HepG2 (cell line): ENCODE results near the gene BTD. TPM values are rescaled to one million over a fixed set of nuclear protein-coding genes. Genes with fewer than 3 reads are reported as not detected.

Source experiments
- ATAC-seq: fragments of 200-7000 bp; cut with Tn5 transposase; 3 replicates; pipeline ENCODE4 v1.9.1; 2020; ENCODE audit warnings: mild to moderate bottlenecking, moderate library complexity
- BruUV-seq: library from RNA; stranded (reverse); fragments of 400-500 nt; replicated peaks from 2 replicates; lab custom pipeline; 2021; lab: Mats Ljungman, UMichigan
- CTCF ChIA-PET: fragments of 300-600 bp; formaldehyde crosslinking; extraction: SDS; loops from one replicate; lab custom pipeline; 2021; ENCODE audit warnings: low total read pairs, inconsistent platforms, low intra/inter-chr PET ratio; lab: Yijun Ruan, JAX
- POLR2A ChIA-PET: fragments of 350-600 bp; sonication (Branson Sonifier 250); formaldehyde crosslinking; loops from one replicate; lab custom pipeline; 2020; ENCODE audit warnings: antibody characterized with exemption, inconsistent platforms; lab: Yijun Ruan, JAX
- DNase-seq: peaks from one replicate; pipeline ENCODE4 v3.0.0-alpha.2; 2015; ENCODE audit warnings: low spot score
- FAIRE-seq: peaks from 3 replicates; lab custom pipeline; 2011; peaks lifted over from hg19 to GRCh38; lab: Jason Lieb, UNC
- H2AFZ ChIP-seq: one replicate; pipeline ENCODE4 v1.6.1; 2011; ENCODE audit warnings: low read length, inconsistent platforms
- H3K27ac ChIP-seq: fragments of 300-600 bp; 3 replicates; pipeline ENCODE4 v1.8.0; 2011; ENCODE audit warnings: mixed run types, mild to moderate bottlenecking, mixed read lengths, low read length, inconsistent platforms; ENCODE audit not compliant: insufficient read depth; ENCODE audit errors: extremely low read length
- H3K27me3 ChIP-seq, 2 experiments: fragments of 200-600 bp in 1 of 2; 2 replicates in 1 of 2; 3 replicates in 1 of 2; pipeline versions ENCODE4 v1.6.0 to v1.8.0; 2011; ENCODE audit warnings: low read length in 2 of 2, mild to moderate bottlenecking in 2 of 2, moderate library complexity in 2 of 2, inconsistent platforms in 1 of 2; ENCODE audit not compliant: insufficient read depth in 2 of 2, control insufficient read depth in 1 of 2
- H3K36me3 ChIP-seq, 2 experiments: fragments of 200-600 bp in 1 of 2; replicated peaks in 1 of 2; 2 replicates in 1 of 2; 3 replicates in 1 of 2; pipeline versions ENCODE4 v1.5.1 to v1.8.0; 2011; ENCODE audit warnings: low read length in 2 of 2, inconsistent platforms in 1 of 2; ENCODE audit not compliant: insufficient read depth in 2 of 2, control insufficient read depth in 1 of 2
- H3K4me1 ChIP-seq: 2 replicates; pipeline ENCODE4 v1.5.1; 2012; ENCODE audit warnings: low read length, inconsistent platforms; ENCODE audit not compliant: insufficient read depth
- H3K4me2 ChIP-seq: 2 replicates; pipeline ENCODE4 v1.6.0; 2011; ENCODE audit warnings: low read depth, low read length, inconsistent platforms
- H3K4me3 ChIP-seq, 3 experiments: fragments of 200-600 bp in 1 of 3; sonication (generic), shearing (Covaris generic) in 1 of 3; replicated peaks in 1 of 3; 2 replicates each; pipeline ENCODE4 v1.5.1; 2011 to 2016; ENCODE audit warnings: low read length in 3 of 3, inconsistent platforms in 2 of 3, low read depth in 2 of 3, mild to moderate bottlenecking in 2 of 3, control low read depth in 1 of 3, mixed read lengths in 1 of 3; ENCODE audit not compliant: insufficient read depth in 1 of 3
- H3K79me2 ChIP-seq: one replicate; pipeline ENCODE4 v1.6.1; 2011; ENCODE audit warnings: low read length, inconsistent platforms; ENCODE audit not compliant: insufficient read depth
- H3K9ac ChIP-seq: 2 replicates; pipeline ENCODE4 v1.6.0; 2011; ENCODE audit warnings: mild to moderate bottlenecking, low read depth, low read length, inconsistent platforms; ENCODE audit not compliant: insufficient read depth
- H3K9me3 ChIP-seq: 2 replicates; pipeline ENCODE4 v1.5.1; 2012; ENCODE audit warnings: mild to moderate bottlenecking, low read length
- H4K20me1 ChIP-seq: 2 replicates; pipeline ENCODE4 v1.6.0; 2011; ENCODE audit warnings: inconsistent platforms, mild to moderate bottlenecking, low read length, moderate library complexity; ENCODE audit not compliant: insufficient read depth
- EHMT2 ChIP-seq: fragments of 200-600 bp; sonication (generic); IDR thresholded peaks from 2 replicates; pipeline ENCODE4 v1.7.0; 2017; ENCODE audit warnings: antibody characterized with exemption, low read depth, low read length, borderline replicate concordance
- HDAC6 ChIP-seq: fragments of 200-600 bp; sonication (generic); IDR thresholded peaks from 2 replicates; pipeline ENCODE4 v1.7.0; 2017; ENCODE audit warnings: mild to moderate bottlenecking, antibody characterized with exemption, low read length, low read depth
- MEF2D ChIP-seq: sonication (generic); formaldehyde crosslinking; IDR thresholded peaks from 2 replicates; pipeline ENCODE4 v1.5.1; 2020; ENCODE audit warnings: mild to moderate bottlenecking, missing genetic modification reagents
- MXD4 ChIP-seq: IDR thresholded peaks from 2 replicates; pipeline ENCODE4 v1.6.1; 2016; ENCODE audit warnings: mild to moderate bottlenecking, missing biosample characterization, missing genetic modification reagents
- NFRKB ChIP-seq: fragments of 450-650 bp; IDR thresholded peaks from 2 replicates; pipeline ENCODE4 v1.6.1; 2017
- RFXANK ChIP-seq: IDR thresholded peaks from 2 replicates; pipeline ENCODE4 v1.6.1; 2016
- TOPORS ChIP-seq: sonication (generic); formaldehyde crosslinking; IDR thresholded peaks from 2 replicates; pipeline ENCODE4 v1.8.0; 2023; ENCODE audit warnings: mild to moderate bottlenecking, missing genetic modification reagents
- YY1 ChIP-seq: IDR thresholded peaks from 2 replicates; pipeline ENCODE4 v1.6.1; 2011; ENCODE audit warnings: low read length, low read depth, moderate library complexity, mild to moderate bottlenecking; ENCODE audit not compliant: insufficient read depth, insufficient replicate concordance
- ZNF609 ChIP-seq: sonication (generic); formaldehyde crosslinking; IDR thresholded peaks from 2 replicates; pipeline ENCODE4 v1.4.0; 2020; ENCODE audit warnings: mild to moderate bottlenecking, missing genetic modification reagents, borderline replicate concordance
- ZNF850 ChIP-seq: sonication (generic); formaldehyde crosslinking; conservative IDR thresholded peaks from 2 replicates; pipeline ENCODE4 v1.9.0; 2021; ENCODE audit warnings: mild to moderate bottlenecking, missing genetic modification reagents
- WGBS: methylation state at CpG from one replicate; pipeline ENCODE4 v1.1.6; 2017; ENCODE audit warnings: low lambda C conversion rate; 5-methylcytosine and 5-hydroxymethylcytosine counted together
- in situ Hi-C: cut with HindIII; loops from 2 replicates; pipeline ENCODE4 v1.10.0; 2017; ENCODE audit warnings: low pct_unique_long_range_greater_than_20kb; ENCODE audit not compliant: extremely low pct_ligation_motif_present
- intact Hi-C: fragments of 100-400 bp; cut with micrococcal nuclease; formaldehyde crosslinking; loops from one replicate; pipeline ENCODE4 v1.10.0; 2022; ENCODE audit not compliant: unreplicated experiment
- polyA plus RNA-seq, 8 experiments: library from polyadenylated mRNA; depleted of rRNA in 3 of 8; stranded (reverse) in 7 of 8; unstranded in 1 of 8; fragments of >200 nt; fragmentation: Illumina TruSeq in 4 of 8; extraction: Trizol in 4 of 8; gene quantifications; 2 replicates each; pipeline versions ENCODE4 v1.2.1 to v1.2.3, GENCODE V29; 2011 to 2016; ENCODE audit warnings: low read depth in 4 of 8, missing spikeins in 1 of 8, mixed read lengths in 1 of 8; ENCODE audit not compliant: insufficient read depth in 1 of 8
- total RNA-seq, 5 experiments: library from RNA; depleted of rRNA; stranded (reverse); fragments of >200 nt; fragmentation: Illumina TruSeq; extraction: Trizol; gene quantifications; 2 replicates each; pipeline ENCODE4 v1.2.3, GENCODE V29; 2016; ENCODE audit warnings: low read depth in 1 of 5
- TF ChIP-seq, protein P1 (sequence below): sonication (generic); formaldehyde crosslinking; IDR thresholded peaks from 2 replicates; pipeline ENCODE4 v1.4.0; 2020; ENCODE audit warnings: mild to moderate bottlenecking, missing genetic modification reagents
- TF ChIP-seq, protein P2 (sequence below): sonication (generic); formaldehyde crosslinking; IDR thresholded peaks from 2 replicates; pipeline ENCODE4 v1.8.1; 2023; ENCODE audit warnings: mild to moderate bottlenecking, missing genetic modification reagents
- TF ChIP-seq, protein P3 (sequence below): sonication (generic); formaldehyde crosslinking; IDR thresholded peaks from 2 replicates; pipeline ENCODE4 v1.4.0; 2020; ENCODE audit warnings: missing genetic modification reagents
- TF ChIP-seq, protein P4 (sequence below): sonication (generic); formaldehyde crosslinking; conservative IDR thresholded peaks from 2 replicates; pipeline ENCODE4 v1.5.0; 2020; ENCODE audit warnings: missing genetic modification reagents

The BTD gene
- total and polyA plus RNA-seq, 2 of the 13 experiments (the other 11 are each of a cell fraction or from before 2014, with no cell fraction given), result 15.7 to 35.5 TPM

GRCh38 chr3:15632212-15632580 is 30.7 kb downstream of the BTD start:
- H2AFZ ChIP-seq, result no peak overlapping the region

More at GRCh38 chr3:15632212-15632580, 30.7 kb downstream of the BTD start:
- H3K9me3 ChIP-seq, result no peaks in the 10 kb centered on the region
- no TSS peak for BruUV-seq
- TF ChIP-seq, protein P1, sequence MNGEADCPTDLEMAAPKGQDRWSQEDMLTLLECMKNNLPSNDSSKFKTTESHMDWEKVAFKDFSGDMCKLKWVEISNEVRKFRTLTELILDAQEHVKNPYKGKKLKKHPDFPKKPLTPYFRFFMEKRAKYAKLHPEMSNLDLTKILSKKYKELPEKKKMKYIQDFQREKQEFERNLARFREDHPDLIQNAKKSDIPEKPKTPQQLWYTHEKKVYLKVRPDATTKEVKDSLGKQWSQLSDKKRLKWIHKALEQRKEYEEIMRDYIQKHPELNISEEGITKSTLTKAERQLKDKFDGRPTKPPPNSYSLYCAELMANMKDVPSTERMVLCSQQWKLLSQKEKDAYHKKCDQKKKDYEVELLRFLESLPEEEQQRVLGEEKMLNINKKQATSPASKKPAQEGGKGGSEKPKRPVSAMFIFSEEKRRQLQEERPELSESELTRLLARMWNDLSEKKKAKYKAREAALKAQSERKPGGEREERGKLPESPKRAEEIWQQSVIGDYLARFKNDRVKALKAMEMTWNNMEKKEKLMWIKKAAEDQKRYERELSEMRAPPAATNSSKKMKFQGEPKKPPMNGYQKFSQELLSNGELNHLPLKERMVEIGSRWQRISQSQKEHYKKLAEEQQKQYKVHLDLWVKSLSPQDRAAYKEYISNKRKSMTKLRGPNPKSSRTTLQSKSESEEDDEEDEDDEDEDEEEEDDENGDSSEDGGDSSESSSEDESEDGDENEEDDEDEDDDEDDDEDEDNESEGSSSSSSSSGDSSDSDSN, result no peak
- TF ChIP-seq ZNF609 (CRISPR knock-in tag) (no peak), TOPORS (CRISPR knock-in tag) (no peak), MXD4 (CRISPR knock-in tag) (no peak), NFRKB (no peak), ZNF850 (no peak), MEF2D (no peak), RFXANK (no peak), EHMT2 (no peak), YY1 (no peak), HDAC6 (no peak)
- TF ChIP-seq, protein P2, sequence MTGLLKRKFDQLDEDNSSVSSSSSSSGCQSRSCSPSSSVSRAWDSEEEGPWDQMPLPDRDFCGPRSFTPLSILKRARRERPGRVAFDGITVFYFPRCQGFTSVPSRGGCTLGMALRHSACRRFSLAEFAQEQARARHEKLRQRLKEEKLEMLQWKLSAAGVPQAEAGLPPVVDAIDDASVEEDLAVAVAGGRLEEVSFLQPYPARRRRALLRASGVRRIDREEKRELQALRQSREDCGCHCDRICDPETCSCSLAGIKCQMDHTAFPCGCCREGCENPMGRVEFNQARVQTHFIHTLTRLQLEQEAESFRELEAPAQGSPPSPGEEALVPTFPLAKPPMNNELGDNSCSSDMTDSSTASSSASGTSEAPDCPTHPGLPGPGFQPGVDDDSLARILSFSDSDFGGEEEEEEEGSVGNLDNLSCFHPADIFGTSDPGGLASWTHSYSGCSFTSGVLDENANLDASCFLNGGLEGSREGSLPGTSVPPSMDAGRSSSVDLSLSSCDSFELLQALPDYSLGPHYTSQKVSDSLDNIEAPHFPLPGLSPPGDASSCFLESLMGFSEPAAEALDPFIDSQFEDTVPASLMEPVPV (CRISPR knock-in tag), result no peak
- TF ChIP-seq, protein P3, sequence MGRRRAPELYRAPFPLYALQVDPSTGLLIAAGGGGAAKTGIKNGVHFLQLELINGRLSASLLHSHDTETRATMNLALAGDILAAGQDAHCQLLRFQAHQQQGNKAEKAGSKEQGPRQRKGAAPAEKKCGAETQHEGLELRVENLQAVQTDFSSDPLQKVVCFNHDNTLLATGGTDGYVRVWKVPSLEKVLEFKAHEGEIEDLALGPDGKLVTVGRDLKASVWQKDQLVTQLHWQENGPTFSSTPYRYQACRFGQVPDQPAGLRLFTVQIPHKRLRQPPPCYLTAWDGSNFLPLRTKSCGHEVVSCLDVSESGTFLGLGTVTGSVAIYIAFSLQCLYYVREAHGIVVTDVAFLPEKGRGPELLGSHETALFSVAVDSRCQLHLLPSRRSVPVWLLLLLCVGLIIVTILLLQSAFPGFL (CRISPR knock-in tag), result no peak
- TF ChIP-seq, protein P4, sequence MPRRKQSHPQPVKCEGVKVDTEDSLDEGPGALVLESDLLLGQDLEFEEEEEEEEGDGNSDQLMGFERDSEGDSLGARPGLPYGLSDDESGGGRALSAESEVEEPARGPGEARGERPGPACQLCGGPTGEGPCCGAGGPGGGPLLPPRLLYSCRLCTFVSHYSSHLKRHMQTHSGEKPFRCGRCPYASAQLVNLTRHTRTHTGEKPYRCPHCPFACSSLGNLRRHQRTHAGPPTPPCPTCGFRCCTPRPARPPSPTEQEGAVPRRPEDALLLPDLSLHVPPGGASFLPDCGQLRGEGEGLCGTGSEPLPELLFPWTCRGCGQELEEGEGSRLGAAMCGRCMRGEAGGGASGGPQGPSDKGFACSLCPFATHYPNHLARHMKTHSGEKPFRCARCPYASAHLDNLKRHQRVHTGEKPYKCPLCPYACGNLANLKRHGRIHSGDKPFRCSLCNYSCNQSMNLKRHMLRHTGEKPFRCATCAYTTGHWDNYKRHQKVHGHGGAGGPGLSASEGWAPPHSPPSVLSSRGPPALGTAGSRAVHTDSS (CRISPR knock-in tag), result no peak
- ChIA-PET CTCF (no interaction called here), POLR2A (no interaction called here)
- no peak overlapping the region for H3K4me2 ChIP-seq
- no peak overlapping the region for H3K27ac ChIP-seq
- H3K4me1 ChIP-seq, result peaks cover 12% of the 10 kb centered on the region
- WGBS, result 98% methylated on average over 4 of the region's 4 CpGs
- in situ Hi-C loops, result loop anchor here (25.0 kb wide), 1 partner anchor 605 kb away; no protein-coding TSS in a partner anchor
- ATAC-seq (no peak), FAIRE-seq (no peak), DNase-seq (no peak)
- H3K79me2 ChIP-seq, result no peaks in the 10 kb centered on the region
- intact Hi-C loops, result loop anchor here (5.0 kb wide), 1 partner anchor 545 kb away; no protein-coding TSS in a partner anchor
- no peaks in the 10 kb centered on the region for H3K27me3 ChIP-seq
- H4K20me1 ChIP-seq, result no peaks in the 10 kb centered on the region
- no peak overlapping the region for H3K4me3 ChIP-seq
- H3K36me3 ChIP-seq, result no peaks in the 10 kb centered on the region
- H3K9ac ChIP-seq, result no peak overlapping the region
